ENCODE data around the gene GUCA2B.
A peak's percentile ranks its signal among the peaks of the same experiment; 100 is the strongest.

GUCA2B gene

GRCh38 chr1:42170779-42171621 is 17.8 kb downstream of the GUCA2B start:
- Histone ChIP-seq H3K9ac (ENCODE audit: low read length) (peak overlapping the region; percentile 23), H3K56ac (ENCODE audit: low read length) (no peak overlapping the region), H3K4ac (ENCODE audit: low read depth, low read length) (no peak overlapping the region), H3K36me3 (ENCODE audit: control insufficient read depth, insufficient read depth, low read length) (no peaks in the 10 kb centered on the region), H4K8ac (ENCODE audit: low read depth, low read length) (no peak overlapping the region), H3K4me3 (ENCODE audit: low read length) (no peak overlapping the region), H4K5ac (ENCODE audit: low read length) (no peak overlapping the region), H3K79me2 (ENCODE audit: control insufficient read depth, insufficient read depth, low read length) (no peaks in the 10 kb centered on the region), H3K27me3 (ENCODE audit: insufficient read depth, low read length, poor library complexity) (no peaks in the 10 kb centered on the region), H3K27ac (ENCODE audit: low read depth, low read length) (no peak overlapping the region), H2BK5ac (ENCODE audit: low read length) (no peak overlapping the region), H2BK120ac (ENCODE audit: low read depth, low read length) (no peak overlapping the region), H3K23ac (ENCODE audit: low read length) (no peak overlapping the region), H3K4me1 (ENCODE audit: control insufficient read depth, low read depth, low read length) (peaks cover 6% of the 10 kb centered on the region), H3K18ac (ENCODE audit: low read length) (no peak overlapping the region), H3K79me1 (ENCODE audit: low read length) (no peaks in the 10 kb centered on the region), H3K4me2 (ENCODE audit: low read length) (no peak overlapping the region), H2AK5ac (ENCODE audit: low read length) (no peak overlapping the region), H2BK15ac (replicated peaks; ENCODE audit: low read depth) (no peak overlapping the region)
- DNase-seq = peak; percentile 66
- no CpG with 5 or more reads among the region's 17 CpGs for WGBS (ENCODE audit: extremely low coverage, insufficient coverage, low lambda C conversion rate)

- H4K5ac ChIP-seq (ENCODE audit: low read length) = no peak overlapping the region
- no peak overlapping the region for H3K27ac ChIP-seq (ENCODE audit: low read depth, low read length)
- H2BK5ac ChIP-seq (ENCODE audit: low read length) = no peak overlapping the region
- no peak overlapping the region for H2BK15ac ChIP-seq (replicated peaks; ENCODE audit: low read depth)
- DNase-seq = peak; percentile 84
- no peak overlapping the region for H3K4me3 ChIP-seq (ENCODE audit: low read length)
- H3K36me3 ChIP-seq (ENCODE audit: control insufficient read depth, insufficient read depth, low read length) = no peaks in the 10 kb centered on the region
- no peak overlapping the region for H3K4me2 ChIP-seq (ENCODE audit: low read length)
- H3K79me2 ChIP-seq (ENCODE audit: control insufficient read depth, insufficient read depth, low read length) = no peaks in the 10 kb centered on the region
- H3K18ac ChIP-seq (ENCODE audit: low read length) = no peak overlapping the region
- no peak overlapping the region for H3K4ac ChIP-seq (ENCODE audit: low read depth, low read length)
- no peaks in the 10 kb centered on the region for H3K79me1 ChIP-seq (ENCODE audit: low read length)
- H4K8ac ChIP-seq (ENCODE audit: low read depth, low read length) = no peak overlapping the region
- peaks cover 6% of the 10 kb centered on the region for H3K4me1 ChIP-seq (ENCODE audit: control insufficient read depth, low read depth, low read length)
- no peak overlapping the region for H3K23ac ChIP-seq (ENCODE audit: low read length)
- no peak overlapping the region for H2AK5ac ChIP-seq (ENCODE audit: low read length)
- peak overlapping the region; percentile 44 for H3K56ac ChIP-seq (ENCODE audit: low read length)
- H2BK120ac ChIP-seq (ENCODE audit: low read depth, low read length) = no peak overlapping the region
- H3K9ac ChIP-seq (ENCODE audit: low read length) = no peak overlapping the region
- no peaks in the 10 kb centered on the region for H3K27me3 ChIP-seq (ENCODE audit: insufficient read depth, low read length, poor library complexity)
- WGBS (ENCODE audit: extremely low coverage, insufficient coverage, low lambda C conversion rate) = no CpG with 5 or more reads among the region's 6 CpGs
Measured at GRCh38 chr1:42171679-42172266, 18.6 kb downstream of the GUCA2B start.

- peak overlapping the region; percentile 33 for H3K9ac ChIP-seq (ENCODE audit: low read length)
- no peaks in the 10 kb centered on the region for H3K27me3 ChIP-seq (ENCODE audit: insufficient read depth, low read length, poor library complexity)
- H2BK15ac ChIP-seq (replicated peaks; ENCODE audit: low read depth) = no peak overlapping the region
- H3K36me3 ChIP-seq (ENCODE audit: control insufficient read depth, insufficient read depth, low read length) = no peaks in the 10 kb centered on the region
- H4K8ac ChIP-seq (ENCODE audit: low read depth, low read length) = no peak overlapping the region
- no peak overlapping the region for H2AK5ac ChIP-seq (ENCODE audit: low read length)
- H3K4me2 ChIP-seq (ENCODE audit: low read length) = no peak overlapping the region
- no peaks in the 10 kb centered on the region for H3K79me1 ChIP-seq (ENCODE audit: low read length)
- H3K79me2 ChIP-seq (ENCODE audit: control insufficient read depth, insufficient read depth, low read length) = no peaks in the 10 kb centered on the region
- no peak for DNase-seq
- WGBS (ENCODE audit: extremely low coverage, insufficient coverage, low lambda C conversion rate) = no CpG with 5 or more reads among the region's 15 CpGs
- H3K4ac ChIP-seq (ENCODE audit: low read depth, low read length) = no peak overlapping the region
- no peak overlapping the region for H3K23ac ChIP-seq (ENCODE audit: low read length)
- H3K4me1 ChIP-seq (ENCODE audit: control insufficient read depth, low read depth, low read length) = peaks cover 6% of the 10 kb centered on the region
- no peak overlapping the region for H3K27ac ChIP-seq (ENCODE audit: low read depth, low read length)
- H4K5ac ChIP-seq (ENCODE audit: low read length) = no peak overlapping the region
- H2BK120ac ChIP-seq (ENCODE audit: low read depth, low read length) = no peak overlapping the region
- no peak overlapping the region for H3K18ac ChIP-seq (ENCODE audit: low read length)
- no peak overlapping the region for H2BK5ac ChIP-seq (ENCODE audit: low read length)
- peak overlapping the region; percentile 44 for H3K56ac ChIP-seq (ENCODE audit: low read length)
- no peak overlapping the region for H3K4me3 ChIP-seq (ENCODE audit: low read length)
Measured at GRCh38 chr1:42172381-42173133, 19.3 kb downstream of the GUCA2B start.

GRCh38 chr1:42173155-42173933 is 20.1 kb downstream of the GUCA2B start:
- H3K4me1 ChIP-seq (ENCODE audit: control insufficient read depth, low read depth, low read length) = peaks cover 3% of the 10 kb centered on the region
- no peaks in the 10 kb centered on the region for H3K79me2 ChIP-seq (ENCODE audit: control insufficient read depth, insufficient read depth, low read length)
- no peak overlapping the region for H3K23ac ChIP-seq (ENCODE audit: low read length)
- H4K8ac ChIP-seq (ENCODE audit: low read depth, low read length) = no peak overlapping the region
- no peak overlapping the region for H3K18ac ChIP-seq (ENCODE audit: low read length)
- H3K36me3 ChIP-seq (ENCODE audit: control insufficient read depth, insufficient read depth, low read length) = no peaks in the 10 kb centered on the region
- H2BK120ac ChIP-seq (ENCODE audit: low read depth, low read length) = no peak overlapping the region
- H3K4ac ChIP-seq (ENCODE audit: low read depth, low read length) = no peak overlapping the region
- DNase-seq = peak; percentile 81
- H3K9ac ChIP-seq (ENCODE audit: low read length) = no peak overlapping the region
- no peak overlapping the region for H2BK5ac ChIP-seq (ENCODE audit: low read length)
- no peak overlapping the region for H4K5ac ChIP-seq (ENCODE audit: low read length)
- no peak overlapping the region for H3K4me3 ChIP-seq (ENCODE audit: low read length)
- no peak overlapping the region for H3K4me2 ChIP-seq (ENCODE audit: low read length)
- H2AK5ac ChIP-seq (ENCODE audit: low read length) = no peak overlapping the region
- peak overlapping the region; percentile 43 for H3K56ac ChIP-seq (ENCODE audit: low read length)
- H3K79me1 ChIP-seq (ENCODE audit: low read length) = no peaks in the 10 kb centered on the region
- no peak overlapping the region for H2BK15ac ChIP-seq (replicated peaks; ENCODE audit: low read depth)
- no CpG with 5 or more reads among the region's 9 CpGs for WGBS (ENCODE audit: extremely low coverage, insufficient coverage, low lambda C conversion rate)
- no peaks in the 10 kb centered on the region for H3K27me3 ChIP-seq (ENCODE audit: insufficient read depth, low read length, poor library complexity)
- no peak overlapping the region for H3K27ac ChIP-seq (ENCODE audit: low read depth, low read length)

- DNase-seq = no peak
- no peak overlapping the region for H3K4me2 ChIP-seq (ENCODE audit: low read length)
- H2BK120ac ChIP-seq (ENCODE audit: low read depth, low read length) = no peak overlapping the region
- H3K4me3 ChIP-seq (ENCODE audit: low read length) = no peak overlapping the region
- H2BK5ac ChIP-seq (ENCODE audit: low read length) = no peak overlapping the region
- no CpG with 5 or more reads among the region's 8 CpGs for WGBS (ENCODE audit: extremely low coverage, insufficient coverage, low lambda C conversion rate)
- H3K56ac ChIP-seq (ENCODE audit: low read length) = no peak overlapping the region
- no peak overlapping the region for H3K9ac ChIP-seq (ENCODE audit: low read length)
- no peak overlapping the region for H4K5ac ChIP-seq (ENCODE audit: low read length)
- no peak overlapping the region for H3K27ac ChIP-seq (ENCODE audit: low read depth, low read length)
- no peak overlapping the region for H2BK15ac ChIP-seq (replicated peaks; ENCODE audit: low read depth)
- H3K79me2 ChIP-seq (ENCODE audit: control insufficient read depth, insufficient read depth, low read length) = no peaks in the 10 kb centered on the region
- H3K4ac ChIP-seq (ENCODE audit: low read depth, low read length) = no peak overlapping the region
- no peak overlapping the region for H4K8ac ChIP-seq (ENCODE audit: low read depth, low read length)
- peaks cover 3% of the 10 kb centered on the region for H3K4me1 ChIP-seq (ENCODE audit: control insufficient read depth, low read depth, low read length)
- no peak overlapping the region for H3K18ac ChIP-seq (ENCODE audit: low read length)
- no peaks in the 10 kb centered on the region for H3K36me3 ChIP-seq (ENCODE audit: control insufficient read depth, insufficient read depth, low read length)
- H2AK5ac ChIP-seq (ENCODE audit: low read length) = no peak overlapping the region
- no peak overlapping the region for H3K23ac ChIP-seq (ENCODE audit: low read length)
- no peaks in the 10 kb centered on the region for H3K27me3 ChIP-seq (ENCODE audit: insufficient read depth, low read length, poor library complexity)
- H3K79me1 ChIP-seq (ENCODE audit: low read length) = no peaks in the 10 kb centered on the region
Measured at GRCh38 chr1:42173961-42174735, 20.9 kb downstream of the GUCA2B start.

Measured in mesendoderm (in vitro differentiated cells).